ENCODE measurements around the gene XYLT1. TPM values are rescaled to one million over a fixed set of nuclear protein-coding genes. Genes with fewer than 3 reads are reported as not detected.

XYLT1 gene
- total and polyA plus RNA-seq, 2 of the 13 experiments (the other 11 are each of a cell fraction or from before 2014, with no cell fraction given) = not detected

GRCh38 chr16:17230932-17231581 is 239.7 kb downstream of the XYLT1 start:
- WGBS (ENCODE audit: low lambda C conversion rate) = 23% methylated on average over 3 of the region's 3 CpGs
- intact Hi-C loops (cut with micrococcal nuclease; ENCODE audit: unreplicated experiment) = no loop called here
- in situ Hi-C loops (cut with HindIII; ENCODE audit: extremely low pct_ligation_motif_present, low pct_unique_long_range_greater_than_20kb) = no loop called here
- ChIA-PET CTCF (ENCODE audit: low intra/inter-chr PET ratio, low total read pairs) (no interaction called here), POLR2A (no interaction called here)
- FAIRE-seq = no peak
- Histone ChIP-seq H3K9me3 (ENCODE audit: low read length) (no peaks in the 10 kb centered on the region), H3K27me3 (ENCODE audit: control insufficient read depth in 1 of 2, insufficient read depth in 2 of 2, low read length in 2 of 2) (peaks cover 1 to 8% of the 10 kb centered on the region in 2 experiments; a peak in 3 of 5 replicates), H3K79me2 (ENCODE audit: insufficient read depth, low read length) (no peaks in the 10 kb centered on the region), H2AFZ (ENCODE audit: low read length) (no peak overlapping the region), H3K4me1 (ENCODE audit: insufficient read depth, low read length) (no peaks in the 10 kb centered on the region), H3K27ac (ENCODE audit: extremely low read length, insufficient read depth, low read length) (no peak overlapping the region), H3K9ac (ENCODE audit: insufficient read depth, low read depth, low read length) (no peak overlapping the region), H3K4me3 (replicated peaks in 1 of 3; ENCODE audit: insufficient read depth in 1 of 3, low read depth in 2 of 3, low read length in 3 of 3) (no peak overlapping the region), H3K4me2 (ENCODE audit: low read depth, low read length) (no peak overlapping the region), H3K36me3 (replicated peaks in 1 of 2; ENCODE audit: control insufficient read depth in 1 of 2, insufficient read depth in 2 of 2, low read length in 2 of 2) (no peaks in the 10 kb centered on the region), H4K20me1 (ENCODE audit: insufficient read depth, low read length) (no peaks in the 10 kb centered on the region)
- no peak for DNase-seq (ENCODE audit: low spot score)
- no peak for ATAC-seq
- BruUV-seq (replicated peaks) = no TSS peak
- TF ChIP-seq ZKSCAN8 (CRISPR knock-in tag; IDR thresholded peaks at IDR 0.05; ENCODE audit: borderline replicate concordance) (no peak), STAG1 (CRISPR knock-in tag; IDR thresholded peaks at IDR 0.05) (peak; percentile 33), ZSCAN22 (CRISPR knock-in tag; IDR thresholded peaks at IDR 0.05) (no peak)
- TF ChIP-seq, protein P1, sequence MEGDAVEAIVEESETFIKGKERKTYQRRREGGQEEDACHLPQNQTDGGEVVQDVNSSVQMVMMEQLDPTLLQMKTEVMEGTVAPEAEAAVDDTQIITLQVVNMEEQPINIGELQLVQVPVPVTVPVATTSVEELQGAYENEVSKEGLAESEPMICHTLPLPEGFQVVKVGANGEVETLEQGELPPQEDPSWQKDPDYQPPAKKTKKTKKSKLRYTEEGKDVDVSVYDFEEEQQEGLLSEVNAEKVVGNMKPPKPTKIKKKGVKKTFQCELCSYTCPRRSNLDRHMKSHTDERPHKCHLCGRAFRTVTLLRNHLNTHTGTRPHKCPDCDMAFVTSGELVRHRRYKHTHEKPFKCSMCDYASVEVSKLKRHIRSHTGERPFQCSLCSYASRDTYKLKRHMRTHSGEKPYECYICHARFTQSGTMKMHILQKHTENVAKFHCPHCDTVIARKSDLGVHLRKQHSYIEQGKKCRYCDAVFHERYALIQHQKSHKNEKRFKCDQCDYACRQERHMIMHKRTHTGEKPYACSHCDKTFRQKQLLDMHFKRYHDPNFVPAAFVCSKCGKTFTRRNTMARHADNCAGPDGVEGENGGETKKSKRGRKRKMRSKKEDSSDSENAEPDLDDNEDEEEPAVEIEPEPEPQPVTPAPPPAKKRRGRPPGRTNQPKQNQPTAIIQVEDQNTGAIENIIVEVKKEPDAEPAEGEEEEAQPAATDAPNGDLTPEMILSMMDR (CRISPR knock-in tag; IDR thresholded peaks at IDR 0.05) = peak; percentile 35; the same call in 1 of the 2 replicates

- in situ Hi-C loops (cut with HindIII; ENCODE audit: extremely low pct_ligation_motif_present, low pct_unique_long_range_greater_than_20kb) (no loop called here), intact Hi-C loops (cut with micrococcal nuclease; ENCODE audit: unreplicated experiment) (no loop called here)
- no peak overlapping the region for H3K27ac ChIP-seq (ENCODE audit: extremely low read length, insufficient read depth, low read length)
- TF ChIP-seq FOSL1 (CRISPR knock-in tag; IDR thresholded peaks at IDR 0.05; ENCODE audit: borderline replicate concordance) (no peak), TARDBP (CRISPR knock-in tag; IDR thresholded peaks at IDR 0.05) (no peak), FOXP1 (IDR thresholded peaks at IDR 0.05) (no peak), FOXP1 (CRISPR knock-in tag; IDR thresholded peaks at IDR 0.05) (no peak)
- ATAC-seq (no peak), FAIRE-seq (no peak), DNase-seq (ENCODE audit: low spot score) (no peak)
- ChIA-PET CTCF (ENCODE audit: low intra/inter-chr PET ratio, low total read pairs) (no interaction called here), POLR2A (no interaction called here)
- no peaks in the 10 kb centered on the region for H3K4me1 ChIP-seq (ENCODE audit: insufficient read depth, low read length)
- H3K36me3 ChIP-seq (replicated peaks in 1 of 2; ENCODE audit: control insufficient read depth in 1 of 2, insufficient read depth in 2 of 2, low read length in 2 of 2) = no peaks in the 10 kb centered on the region
- no peaks in the 10 kb centered on the region for H4K20me1 ChIP-seq (ENCODE audit: insufficient read depth, low read length)
- BruUV-seq (replicated peaks) = no TSS peak
- no peak overlapping the region for H3K9ac ChIP-seq (ENCODE audit: insufficient read depth, low read depth, low read length)
- WGBS (ENCODE audit: low lambda C conversion rate) = 3% methylated on average over 4 of the region's 4 CpGs
- H3K4me2 ChIP-seq (ENCODE audit: low read depth, low read length) = no peak overlapping the region
- no peaks in the 10 kb centered on the region for H3K79me2 ChIP-seq (ENCODE audit: insufficient read depth, low read length)
- H3K27me3 ChIP-seq (ENCODE audit: control insufficient read depth in 1 of 2, insufficient read depth in 2 of 2, low read length in 2 of 2) = peaks cover 1 to 8% of the 10 kb centered on the region in 2 experiments; a peak in 3 of 5 replicates
- no peaks in the 10 kb centered on the region for H3K9me3 ChIP-seq (ENCODE audit: low read length)
- H2AFZ ChIP-seq (ENCODE audit: low read length) = no peak overlapping the region
- H3K4me3 ChIP-seq (replicated peaks in 1 of 3; ENCODE audit: insufficient read depth in 1 of 3, low read depth in 2 of 3, low read length in 3 of 3) = no peak overlapping the region
These were observed 241.0 kb downstream of the XYLT1 start for GRCh38 chr16:17229766-17230165.

Measured in HepG2 (cell line).